ENCODE results near the gene FAH. TPM values are rescaled to one million over a fixed set of nuclear protein-coding genes. Genes with fewer than 3 reads are reported as not detected.
A peak's percentile ranks its signal among the peaks of the same experiment; 100 is the strongest.

FAH gene
- total RNA-seq, 1 experiment from 2014 or later, result 25.9 TPM

GRCh38 chr15:80217327-80217900 lies 64.6 kb downstream of the FAH start:
- CTCF ChIA-PET, result no interaction called here
- TF ChIP-seq CTCF (IDR thresholded peaks at IDR 0.05; ENCODE audit: unreplicated experiment), result no peak
- Mint-ChIP-seq H3K4me3 (ENCODE audit: low read depth, unreplicated experiment) (no peak overlapping the region), H3K27ac (ENCODE audit: unreplicated experiment) (no peak overlapping the region), H3K27me3 (ENCODE audit: unreplicated experiment) (peaks cover 17% of the 10 kb centered on the region), H3K4me1 (ENCODE audit: low read depth, unreplicated experiment) (no peaks in the 10 kb centered on the region), H3K9me3 (ENCODE audit: low read depth, unreplicated experiment) (peaks cover 5% of the 10 kb centered on the region), H3K36me3 (ENCODE audit: insufficient read depth, unreplicated experiment) (no peaks in the 10 kb centered on the region)
- DNase-seq, result no peak
- no TSS peak for BruUV-seq (replicated peaks)
- intact Hi-C loops (cut with micrococcal nuclease; ENCODE audit: unreplicated experiment), result no loop called here

- CTCF ChIA-PET, result no interaction called here
- H3K4me3 Mint-ChIP-seq (ENCODE audit: low read depth, unreplicated experiment), result no peak overlapping the region
- H3K27me3 Mint-ChIP-seq (ENCODE audit: unreplicated experiment), result no peaks in the 10 kb centered on the region
- H3K9me3 Mint-ChIP-seq (ENCODE audit: low read depth, unreplicated experiment), result no peaks in the 10 kb centered on the region
- no peaks in the 10 kb centered on the region for H3K4me1 Mint-ChIP-seq (ENCODE audit: low read depth, unreplicated experiment)
- no TSS peak for BruUV-seq (replicated peaks)
- DNase-seq, result no peak
- no peaks in the 10 kb centered on the region for H3K36me3 Mint-ChIP-seq (ENCODE audit: insufficient read depth, unreplicated experiment)
- H3K27ac Mint-ChIP-seq (ENCODE audit: unreplicated experiment), result no peak overlapping the region
- intact Hi-C loops (cut with micrococcal nuclease; ENCODE audit: unreplicated experiment), result no loop called here
- TF ChIP-seq CTCF (IDR thresholded peaks at IDR 0.05; ENCODE audit: unreplicated experiment), result no peak
Measured at GRCh38 chr15:80219955-80220354, 67.2 kb downstream of the FAH start.

- CTCF ChIA-PET, result no interaction called here
- no TSS peak for BruUV-seq (replicated peaks)
- intact Hi-C loops (cut with micrococcal nuclease; ENCODE audit: unreplicated experiment), result no loop called here
- Mint-ChIP-seq H3K27ac (ENCODE audit: unreplicated experiment) (no peak overlapping the region), H3K27me3 (ENCODE audit: unreplicated experiment) (peaks cover 82% of the 10 kb centered on the region), H3K36me3 (ENCODE audit: insufficient read depth, unreplicated experiment) (no peaks in the 10 kb centered on the region), H3K9me3 (ENCODE audit: low read depth, unreplicated experiment) (no peaks in the 10 kb centered on the region), H3K4me1 (ENCODE audit: low read depth, unreplicated experiment) (no peaks in the 10 kb centered on the region), H3K4me3 (ENCODE audit: low read depth, unreplicated experiment) (no peak overlapping the region)
- DNase-seq, result peak; percentile 24
- TF ChIP-seq CTCF (IDR thresholded peaks at IDR 0.05; ENCODE audit: unreplicated experiment), result no peak
Measured at GRCh38 chr15:80228959-80229610, 76.3 kb downstream of the FAH start.

GRCh38 chr15:80231371-80231770 lies 78.6 kb downstream of the FAH start:
- Mint-ChIP-seq H3K4me1 (ENCODE audit: low read depth, unreplicated experiment) (no peaks in the 10 kb centered on the region), H3K9me3 (ENCODE audit: low read depth, unreplicated experiment) (no peaks in the 10 kb centered on the region), H3K27ac (ENCODE audit: unreplicated experiment) (no peak overlapping the region), H3K27me3 (ENCODE audit: unreplicated experiment) (peaks cover 79% of the 10 kb centered on the region), H3K36me3 (ENCODE audit: insufficient read depth, unreplicated experiment) (no peaks in the 10 kb centered on the region), H3K4me3 (ENCODE audit: low read depth, unreplicated experiment) (no peak overlapping the region)
- CTCF ChIA-PET, result no interaction called here
- TF ChIP-seq CTCF (IDR thresholded peaks at IDR 0.05; ENCODE audit: unreplicated experiment), result no peak
- DNase-seq, result no peak
- intact Hi-C loops (cut with micrococcal nuclease; ENCODE audit: unreplicated experiment), result no loop called here
- no TSS peak for BruUV-seq (replicated peaks)

Data from Calu3 (cell line).